Measurements from ENCODE around the gene NDC1.

DNA sequence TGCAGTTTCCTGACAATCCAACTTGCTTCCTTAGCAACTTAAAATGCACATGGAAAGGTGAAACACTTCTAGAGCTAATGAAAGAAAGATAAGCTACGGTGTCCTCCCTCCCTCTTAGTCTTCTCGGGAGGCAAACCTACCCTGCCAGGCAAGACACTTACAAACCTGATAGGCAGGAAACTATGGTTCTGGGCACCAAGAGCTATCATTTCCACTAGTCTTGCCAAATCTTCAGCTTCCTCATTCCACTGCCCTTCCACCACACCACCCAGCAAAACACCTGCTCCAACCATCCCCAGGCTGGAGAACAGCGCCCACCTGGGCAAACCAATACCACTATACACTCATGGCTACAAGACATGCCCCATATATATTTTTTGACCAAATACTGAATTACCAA, 15.2 kb downstream of the NDC1 start:
- TF ChIP-seq CTCF (IDR thresholded peaks at IDR 0.05) = no peak
- TF ChIP-seq POLR2A (IDR thresholded peaks at IDR 0.05) = no peak
- TF ChIP-seq POLR2AphosphoS5 (IDR thresholded peaks at IDR 0.05) = no peak

All from transverse colon (tissue), 4 donors.